GM23248 (cell line): Measurements from ENCODE around the gene CEMIP. TPM values are rescaled to one million over a fixed set of nuclear protein-coding genes. Genes with fewer than 3 reads are reported as not detected.

Source experiments
- DNase-seq: peaks from one replicate; pipeline ENCODE4 v3.0.0-alpha.2; 2015
- H2AFZ ChIP-seq: fragments of 200-600 bp; sonication (generic); 2 replicates; pipeline ENCODE4 v1.6.1; 2016; ENCODE audit warnings: antibody characterized with exemption
- H3F3A ChIP-seq: fragments of 200-600 bp; sonication (generic); 2 replicates; pipeline ENCODE4 v1.6.1; 2016; ENCODE audit warnings: mild to moderate bottlenecking, antibody characterized with exemption, mixed run types; ENCODE audit not compliant: insufficient read depth
- H3K27ac ChIP-seq: fragments of 200-600 bp; sonication (generic); 2 replicates; pipeline ENCODE4 v1.5.1; 2016; ENCODE audit warnings: mild to moderate bottlenecking
- H3K27me3 ChIP-seq: fragments of 200-600 bp; sonication (generic); replicated peaks from 2 replicates; pipeline ENCODE4 v1.6.1; 2016; ENCODE audit warnings: mild to moderate bottlenecking; ENCODE audit not compliant: insufficient read depth
- H3K36me3 ChIP-seq: fragments of 200-600 bp; sonication (generic); 2 replicates; pipeline ENCODE4 v1.6.1; 2016; ENCODE audit warnings: low read depth, mild to moderate bottlenecking
- H3K4me1 ChIP-seq: fragments of 200-600 bp; sonication (generic); 2 replicates; pipeline ENCODE4 v1.6.1; 2016; ENCODE audit warnings: mild to moderate bottlenecking; ENCODE audit not compliant: insufficient read depth
- H3K4me2 ChIP-seq: fragments of 200-600 bp; sonication (generic); one replicate; pipeline ENCODE4 v1.6.1; 2016; ENCODE audit warnings: mild to moderate bottlenecking; ENCODE audit not compliant: unreplicated experiment
- H3K4me3 ChIP-seq: fragments of 200-600 bp; sonication (generic); 2 replicates; pipeline ENCODE4 v1.5.1; 2016; ENCODE audit warnings: mild to moderate bottlenecking
- H3K79me2 ChIP-seq: fragments of 200-600 bp; sonication (generic); 2 replicates; pipeline ENCODE4 v1.6.1; 2016; ENCODE audit warnings: mild to moderate bottlenecking; ENCODE audit not compliant: insufficient read depth
- H3K9ac ChIP-seq: fragments of 200-600 bp; sonication (generic); 2 replicates; pipeline ENCODE4 v1.6.1; 2016; ENCODE audit warnings: mild to moderate bottlenecking
- H3K9me2 ChIP-seq: fragments of 200-600 bp; sonication (generic); 2 replicates; pipeline ENCODE4 v1.6.1; 2016; ENCODE audit warnings: mixed run types, mild to moderate bottlenecking, moderate library complexity; ENCODE audit not compliant: insufficient read depth
- H3K9me3 ChIP-seq: fragments of 200-600 bp; sonication (generic); one replicate; pipeline ENCODE4 v1.6.1; 2017; ENCODE audit warnings: low read depth
- H4K20me1 ChIP-seq: fragments of 200-600 bp; sonication (generic); 2 replicates; pipeline ENCODE4 v1.6.0; 2016; ENCODE audit not compliant: insufficient read depth
- EZH2 ChIP-seq: fragments of 200-600 bp; sonication (generic); IDR thresholded peaks from 2 replicates; pipeline ENCODE4 v1.6.1; 2018; ENCODE audit warnings: antibody characterized with exemption, mild to moderate bottlenecking; ENCODE audit not compliant: insufficient read depth, poor library complexity, severe bottlenecking
- EZH2phosphoT487 ChIP-seq: fragments of 200-600 bp; sonication (generic); IDR thresholded peaks from 2 replicates; pipeline ENCODE4 v1.6.1; 2018; ENCODE audit warnings: antibody characterized with exemption, moderate library complexity, mild to moderate bottlenecking, low read depth; ENCODE audit not compliant: insufficient read depth
- WGBS, 2 experiments: methylation state at CpG; one replicate each; pipeline ENCODE4 v1.1.6; 2015 to 2017; ENCODE audit warnings: low lambda C conversion rate in 2 of 2, low coverage in 1 of 2; ENCODE audit errors: missing lambda C conversion rate in 2 of 2; 5-methylcytosine and 5-hydroxymethylcytosine counted together
- in situ Hi-C: fragments of 300-500 bp; cut with MboI; formaldehyde crosslinking; loops from 2 replicates; pipeline ENCODE4 v1.15.0; 2020
- polyA plus RNA-seq: library from polyadenylated mRNA; unstranded; fragments of >200 nt; fragmentation: Nextera tagmentation; extraction: Ambion mirVana; gene quantifications from 2 replicates; pipeline ENCODE4 v1.2.1, GENCODE V29; 2016
- total RNA-seq: library from RNA; depleted of rRNA; stranded (reverse); fragments of >200 nt; shearing (Covaris generic); gene quantifications from 2 replicates; pipeline ENCODE4 v1.2.3, GENCODE V29; 2014

Gene CEMIP
- total and polyA plus RNA-seq, 2 experiments from 2014 or later = 134 to 213 TPM

GRCh38 chr15:80893777-80894176, 114.6 kb downstream of the CEMIP start:
- in situ Hi-C loops = no loop called here
- no peak overlapping the region for H3K9ac ChIP-seq
- H3K4me1 ChIP-seq = peaks cover 26% of the 10 kb centered on the region
- H3K4me3 ChIP-seq = no peak overlapping the region
- H3K9me2 ChIP-seq = no peaks in the 10 kb centered on the region
- DNase-seq = peak; percentile 79
- H3K27me3 ChIP-seq = no peaks in the 10 kb centered on the region
- WGBS, 2 experiments = 54 to 56% methylated on average over 1 of the region's 1 CpG
- no peak overlapping the region for H2AFZ ChIP-seq
- H3K27ac ChIP-seq = 0 out of 2 replicates have a peak overlapping the region, but pooled peaks have one; percentile 19
- H3K79me2 ChIP-seq = no peaks in the 10 kb centered on the region
- H3K36me3 ChIP-seq = peaks cover 68% of the 10 kb centered on the region
- no peaks in the 10 kb centered on the region for H4K20me1 ChIP-seq
- no peak for TF ChIP-seq EZH2
- no peak for TF ChIP-seq EZH2phosphoT487
- no peak overlapping the region for H3K4me2 ChIP-seq
- H3F3A ChIP-seq = peaks cover 89% of the 10 kb centered on the region
- no peaks in the 10 kb centered on the region for H3K9me3 ChIP-seq

GRCh38 chr15:80895091-80895490, 115.9 kb downstream of the CEMIP start:
- Histone ChIP-seq H4K20me1 (no peaks in the 10 kb centered on the region), H3K27ac (no peak overlapping the region), H2AFZ (no peak overlapping the region), H3K4me1 (peaks cover 23% of the 10 kb centered on the region), H3K4me2 (no peak overlapping the region), H3K79me2 (no peaks in the 10 kb centered on the region), H3K36me3 (peaks cover 65% of the 10 kb centered on the region), H3K9me2 (no peaks in the 10 kb centered on the region), H3K27me3 (no peaks in the 10 kb centered on the region), H3K4me3 (no peak overlapping the region), H3K9ac (no peak overlapping the region), H3F3A (peaks cover 76% of the 10 kb centered on the region), H3K9me3 (no peaks in the 10 kb centered on the region)
- no peak for DNase-seq
- in situ Hi-C loops = no loop called here
- WGBS, 2 experiments = 56 to 60% methylated on average over 7 of the region's 7 CpGs
- TF ChIP-seq EZH2 (no peak), EZH2phosphoT487 (no peak)

GRCh38 chr15:80895965-80896364, 116.8 kb downstream of the CEMIP start:
- Histone ChIP-seq H3K9me3 (no peaks in the 10 kb centered on the region), H3K27ac (no peak overlapping the region), H3K36me3 (peaks cover 60% of the 10 kb centered on the region), H3K27me3 (no peaks in the 10 kb centered on the region), H3F3A (peaks cover 72% of the 10 kb centered on the region), H2AFZ (no peak overlapping the region), H3K4me2 (no peak overlapping the region), H4K20me1 (no peaks in the 10 kb centered on the region), H3K9me2 (no peaks in the 10 kb centered on the region), H3K4me1 (peaks cover 16% of the 10 kb centered on the region), H3K9ac (no peak overlapping the region), H3K4me3 (no peak overlapping the region), H3K79me2 (no peaks in the 10 kb centered on the region)
- in situ Hi-C loops = no loop called here
- 89 to 96% methylated on average over 2 of the region's 2 CpGs for WGBS, 2 experiments
- DNase-seq = no peak
- TF ChIP-seq EZH2 = no peak
- TF ChIP-seq EZH2phosphoT487 = no peak

GRCh38 chr15:80898040-80898439, 118.9 kb downstream of the CEMIP start:
- Histone ChIP-seq H3K36me3 (peaks cover 65% of the 10 kb centered on the region), H3K4me1 (peaks cover 15% of the 10 kb centered on the region), H2AFZ (no peak overlapping the region), H3K4me3 (no peak overlapping the region), H3K27ac (no peak overlapping the region), H3K4me2 (no peak overlapping the region), H3K9me2 (no peaks in the 10 kb centered on the region), H3K27me3 (no peaks in the 10 kb centered on the region), H4K20me1 (no peaks in the 10 kb centered on the region), H3K9ac (no peak overlapping the region), H3K9me3 (no peaks in the 10 kb centered on the region), H3F3A (peaks cover 74% of the 10 kb centered on the region), H3K79me2 (no peaks in the 10 kb centered on the region)
- in situ Hi-C loops = no loop called here
- DNase-seq = no peak
- 75 to 76% methylated on average over 2 of the region's 2 CpGs for WGBS, 2 experiments
- TF ChIP-seq EZH2 (no peak), EZH2phosphoT487 (no peak)
